ENCODE data around the gene CRACR2A. TPM values are rescaled to one million over a fixed set of nuclear protein-coding genes. Genes with fewer than 3 reads are reported as not detected.

CRACR2A gene
- total and polyA plus RNA-seq, 4 donors: 1.4 to 10.2 (median 5.5) TPM

DNA sequence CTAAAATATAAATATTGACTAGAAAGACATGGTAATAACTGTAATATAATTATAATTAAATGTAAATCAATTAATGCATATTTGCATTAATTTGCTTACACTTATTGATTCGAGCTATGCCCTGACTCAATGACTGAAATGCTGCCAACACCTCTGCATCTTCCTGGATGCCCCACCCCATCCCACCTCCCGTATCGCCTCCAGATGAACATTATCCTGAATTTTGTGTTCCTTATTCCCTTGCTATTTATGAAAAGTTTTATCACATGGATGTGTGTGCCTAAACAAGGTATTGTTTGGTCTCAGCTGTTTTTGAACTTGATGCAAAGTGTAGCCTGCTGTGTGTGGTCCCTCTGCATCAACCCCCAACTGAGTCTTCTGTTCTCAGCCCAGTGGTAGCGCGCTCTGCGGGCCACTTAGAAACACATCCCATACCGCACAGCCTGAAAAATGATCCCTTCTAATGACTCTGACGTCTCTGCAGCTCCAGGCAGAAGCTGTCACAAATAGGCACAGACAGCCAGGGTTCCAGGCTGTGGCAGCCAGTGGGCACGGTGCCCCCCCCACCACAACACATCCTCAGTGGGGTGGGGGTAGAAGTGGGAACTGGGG lies 165.4 kb downstream of the CRACR2A start:
- DNase-seq (no peak), ATAC-seq (ENCODE audit: insufficient read depth, low FRiP score) (no peak)
- 73 to 74% methylated on average over 9 of the region's 9 CpGs for WGBS, 2 donors

DNA sequence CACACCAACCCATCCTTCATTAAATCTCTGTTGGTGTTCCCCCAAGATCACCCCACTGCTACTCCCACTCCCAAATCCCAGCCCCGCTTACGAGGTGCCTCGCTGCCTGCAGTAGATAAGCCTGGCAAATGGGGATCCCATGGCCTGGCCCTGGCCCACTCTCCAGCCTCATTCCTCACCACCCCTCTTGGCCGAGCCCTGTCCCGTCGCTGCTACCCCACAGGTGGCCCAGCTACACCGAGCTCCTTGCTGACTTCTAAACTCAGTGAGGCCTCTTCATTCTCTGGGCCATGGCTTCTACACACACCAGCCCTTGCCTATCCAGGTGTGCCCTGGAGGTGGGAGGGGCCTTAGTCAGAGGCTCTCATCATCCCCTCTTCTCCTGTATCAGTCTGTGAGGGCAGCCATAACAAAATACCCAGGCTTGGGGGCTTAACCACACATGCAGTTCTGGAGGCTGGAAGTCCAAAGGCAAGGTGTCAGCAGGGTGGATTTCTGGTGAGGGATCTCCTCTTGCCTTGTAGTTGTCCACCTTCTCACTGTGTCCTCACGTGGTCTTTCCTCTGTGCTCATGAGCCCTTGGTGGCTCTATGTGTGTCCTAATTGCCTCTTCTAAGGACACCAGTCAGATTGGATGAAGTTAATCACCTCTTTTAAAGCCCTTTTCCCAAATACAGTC lies 169.1 kb downstream of the CRACR2A start:
- 93 to 95% methylated on average over 8 of the region's 8 CpGs for WGBS, 2 donors
- Histone ChIP-seq H3K4me3 (no peak overlapping the region), H3K4me1 (ENCODE audit: control insufficient read depth in 5 of 5, insufficient read depth in 5 of 5, low read length in 5 of 5) (no peaks in the 10 kb centered on the region), H3K27me3 (ENCODE audit: control insufficient read depth in 3 of 3, insufficient read depth in 3 of 3, low read length in 2 of 3) (peaks cover 0 to 2% (median 0%) of the 10 kb centered on the region in 3 donors), H3K36me3 (ENCODE audit: control insufficient read depth in 4 of 4, insufficient read depth in 4 of 4, low read length in 4 of 4) (no peaks in the 10 kb centered on the region), H3K9me3 (ENCODE audit: control insufficient read depth in 4 of 4, insufficient read depth in 3 of 4, low read length in 3 of 4) (peaks cover 0 to 16% (median 2%) of the 10 kb centered on the region in 4 donors), H3K27ac (ENCODE audit: low read depth in 1 of 2, low read length in 1 of 2) (no peak overlapping the region), H3K9ac (ENCODE audit: insufficient read depth in 1 of 2, low read length in 2 of 2) (no peak overlapping the region)
- ATAC-seq (ENCODE audit: insufficient read depth, low FRiP score) (no peak), DNase-seq (no peak)
- TF ChIP-seq, protein P1, sequence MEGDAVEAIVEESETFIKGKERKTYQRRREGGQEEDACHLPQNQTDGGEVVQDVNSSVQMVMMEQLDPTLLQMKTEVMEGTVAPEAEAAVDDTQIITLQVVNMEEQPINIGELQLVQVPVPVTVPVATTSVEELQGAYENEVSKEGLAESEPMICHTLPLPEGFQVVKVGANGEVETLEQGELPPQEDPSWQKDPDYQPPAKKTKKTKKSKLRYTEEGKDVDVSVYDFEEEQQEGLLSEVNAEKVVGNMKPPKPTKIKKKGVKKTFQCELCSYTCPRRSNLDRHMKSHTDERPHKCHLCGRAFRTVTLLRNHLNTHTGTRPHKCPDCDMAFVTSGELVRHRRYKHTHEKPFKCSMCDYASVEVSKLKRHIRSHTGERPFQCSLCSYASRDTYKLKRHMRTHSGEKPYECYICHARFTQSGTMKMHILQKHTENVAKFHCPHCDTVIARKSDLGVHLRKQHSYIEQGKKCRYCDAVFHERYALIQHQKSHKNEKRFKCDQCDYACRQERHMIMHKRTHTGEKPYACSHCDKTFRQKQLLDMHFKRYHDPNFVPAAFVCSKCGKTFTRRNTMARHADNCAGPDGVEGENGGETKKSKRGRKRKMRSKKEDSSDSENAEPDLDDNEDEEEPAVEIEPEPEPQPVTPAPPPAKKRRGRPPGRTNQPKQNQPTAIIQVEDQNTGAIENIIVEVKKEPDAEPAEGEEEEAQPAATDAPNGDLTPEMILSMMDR (IDR thresholded peaks at IDR 0.05; ENCODE audit: control extremely low read depth, extremely low read depth): no peak

More for the DNA sequence above, 165.4 kb downstream of the CRACR2A start:
- no peaks in the 10 kb centered on the region for H3K36me3 ChIP-seq (ENCODE audit: control insufficient read depth in 4 of 4, insufficient read depth in 4 of 4, low read length in 4 of 4)
- TF ChIP-seq, protein P1 (IDR thresholded peaks at IDR 0.05; ENCODE audit: control extremely low read depth, extremely low read depth): no peak
- no peaks in the 10 kb centered on the region for H3K4me1 ChIP-seq (ENCODE audit: control insufficient read depth in 5 of 5, insufficient read depth in 5 of 5, low read length in 5 of 5)
- no peaks in the 10 kb centered on the region for H3K27me3 ChIP-seq (ENCODE audit: control insufficient read depth in 3 of 3, insufficient read depth in 3 of 3, low read length in 2 of 3)
- H3K27ac ChIP-seq (ENCODE audit: low read depth in 1 of 2, low read length in 1 of 2): no peak overlapping the region
- peaks cover 0 to 16% (median 2%) of the 10 kb centered on the region in 4 donors for H3K9me3 ChIP-seq (ENCODE audit: control insufficient read depth in 4 of 4, insufficient read depth in 3 of 4, low read length in 3 of 4)
- no peak overlapping the region for H3K4me3 ChIP-seq
- no peak overlapping the region for H3K9ac ChIP-seq (ENCODE audit: insufficient read depth in 1 of 2, low read length in 2 of 2)

DNA sequence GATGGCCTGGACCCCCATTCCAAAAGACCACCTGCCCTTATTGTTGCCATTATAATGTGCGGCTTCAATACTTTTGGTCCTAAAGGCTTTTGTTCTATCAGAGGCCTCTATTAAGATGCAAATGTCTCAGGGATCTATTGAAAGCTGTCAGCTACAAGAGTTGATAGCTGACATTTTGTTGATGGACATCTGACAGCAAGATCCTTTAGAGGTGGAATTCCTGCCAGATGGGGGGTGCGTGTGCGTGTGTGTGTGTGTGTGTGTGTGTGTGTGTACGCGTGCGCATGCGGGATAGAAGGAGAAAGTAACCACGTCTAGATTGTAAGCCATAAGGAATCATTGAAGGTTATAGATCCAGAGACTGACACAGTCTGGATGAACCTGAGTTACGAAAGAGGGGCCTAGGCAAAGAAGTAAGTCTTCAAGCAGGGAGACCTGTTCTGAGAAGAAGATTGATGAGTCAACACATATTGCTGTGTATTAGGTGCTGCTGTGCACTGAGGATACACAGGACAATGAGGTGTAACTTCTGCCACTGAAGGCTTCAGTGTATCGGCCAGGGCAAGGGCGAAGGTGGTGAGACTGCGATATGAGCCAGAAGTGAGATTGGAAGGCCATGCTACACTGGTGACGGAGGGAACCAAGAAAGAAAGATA lies 172.7 kb downstream of the CRACR2A start:
- Histone ChIP-seq H3K27ac (ENCODE audit: low read depth in 1 of 2, low read length in 1 of 2) (no peak overlapping the region), H3K36me3 (ENCODE audit: control insufficient read depth in 4 of 4, insufficient read depth in 4 of 4, low read length in 4 of 4) (no peaks in the 10 kb centered on the region), H3K4me3 (no peak overlapping the region), H3K9ac (ENCODE audit: insufficient read depth in 1 of 2, low read length in 2 of 2) (no peak overlapping the region), H3K9me3 (ENCODE audit: control insufficient read depth in 4 of 4, insufficient read depth in 3 of 4, low read length in 3 of 4) (peaks cover 0 to 9% (median 2%) of the 10 kb centered on the region in 4 donors), H3K27me3 (ENCODE audit: control insufficient read depth in 3 of 3, insufficient read depth in 3 of 3, low read length in 2 of 3) (peaks cover 0 to 2% (median 0%) of the 10 kb centered on the region in 3 donors), H3K4me1 (ENCODE audit: control insufficient read depth in 5 of 5, insufficient read depth in 5 of 5, low read length in 5 of 5) (no peaks in the 10 kb centered on the region)
- WGBS, 2 donors: 93 to 94% methylated on average over 13 of the region's 13 CpGs
- no peak for ATAC-seq (ENCODE audit: insufficient read depth, low FRiP score)
- DNase-seq: no peak
- TF ChIP-seq, protein P1 (IDR thresholded peaks at IDR 0.05; ENCODE audit: control extremely low read depth, extremely low read depth): no peak
